Loucy (cell line): ENCODE results near the gene CFAP45.

Experiments used
- H2AFZ ChIP-seq: fragments of 200-600 bp; sonication (generic); 2 replicates; pipeline ENCODE4 v1.6.0; 2016; ENCODE audit warnings: antibody characterized with exemption, mild to moderate bottlenecking, low read length, moderate library complexity
- H3F3A ChIP-seq: fragments of 200-600 bp; 2 replicates; pipeline ENCODE4 v1.6.0; 2016; ENCODE audit warnings: antibody characterized with exemption, low read depth, mild to moderate bottlenecking
- H3K27me3 ChIP-seq: fragments of 200-600 bp; sonication (generic); 2 replicates; pipeline ENCODE4 v1.6.1; 2014; ENCODE audit warnings: low read length, mild to moderate bottlenecking; ENCODE audit not compliant: insufficient read depth, poor library complexity, severe bottlenecking
- H3K36me3 ChIP-seq: fragments of 200-600 bp; sonication (generic); 2 replicates; pipeline ENCODE4 v1.6.1; 2016; ENCODE audit warnings: low read length; ENCODE audit not compliant: insufficient read depth
- H3K4me1 ChIP-seq: fragments of 200-600 bp; sonication (generic); 2 replicates; pipeline ENCODE4 v1.5.1; 2014; ENCODE audit warnings: low read length, mild to moderate bottlenecking; ENCODE audit not compliant: insufficient read depth, poor library complexity, severe bottlenecking
- H3K4me2 ChIP-seq: fragments of 200-600 bp; sonication (generic); 2 replicates; pipeline ENCODE4 v1.6.0; 2014; ENCODE audit warnings: antibody characterized with exemption, low read length, low read depth, mild to moderate bottlenecking; ENCODE audit not compliant: poor library complexity, severe bottlenecking
- H3K4me3 ChIP-seq: fragments of 200-600 bp; sonication (generic); 2 replicates; pipeline ENCODE4 v1.5.1; 2014; ENCODE audit warnings: low read length, mild to moderate bottlenecking, mixed read lengths; ENCODE audit not compliant: poor library complexity, severe bottlenecking
- H3K79me2 ChIP-seq: fragments of 200-600 bp; sonication (generic); 2 replicates; pipeline ENCODE4 v1.6.1; 2014; ENCODE audit warnings: low read length; ENCODE audit not compliant: insufficient read depth
- H3K9ac ChIP-seq: fragments of 200-600 bp; sonication (generic); 2 replicates; pipeline ENCODE4 v1.6.0; 2014; ENCODE audit warnings: mild to moderate bottlenecking, low read depth, low read length, moderate library complexity; ENCODE audit not compliant: poor library complexity, severe bottlenecking
- H3K9me2 ChIP-seq: fragments of 200-600 bp; sonication (generic); replicated peaks from 2 replicates; pipeline ENCODE4 v1.6.1; 2016; ENCODE audit warnings: low read depth, low read length, mixed read lengths
- H3K9me3 ChIP-seq: fragments of 200-600 bp; sonication (generic); 2 replicates; pipeline ENCODE4 v1.6.1; 2014; ENCODE audit warnings: mild to moderate bottlenecking, antibody characterized with exemption, low read length, low read depth; ENCODE audit not compliant: insufficient read depth
- H4K20me1 ChIP-seq: fragments of 200-600 bp; sonication (generic); 2 replicates; pipeline ENCODE4 v1.6.0; 2014; ENCODE audit warnings: antibody characterized with exemption, low read length, mild to moderate bottlenecking; ENCODE audit not compliant: insufficient read depth, poor library complexity, severe bottlenecking
- EZH2phosphoT487 ChIP-seq: fragments of 200-600 bp; IDR thresholded peaks from 2 replicates; pipeline ENCODE4 v1.6.1; 2018; ENCODE audit warnings: antibody characterized with exemption, mild to moderate bottlenecking, moderate library complexity, borderline replicate concordance
- TF ChIP-seq, protein P1 (sequence below): fragments of 200-600 bp; sonication (generic); conservative IDR thresholded peaks from 2 replicates; pipeline ENCODE4 v1.5.1; 2014; ENCODE audit warnings: mild to moderate bottlenecking, antibody characterized with exemption, low read length

CFAP45 gene

DNA sequence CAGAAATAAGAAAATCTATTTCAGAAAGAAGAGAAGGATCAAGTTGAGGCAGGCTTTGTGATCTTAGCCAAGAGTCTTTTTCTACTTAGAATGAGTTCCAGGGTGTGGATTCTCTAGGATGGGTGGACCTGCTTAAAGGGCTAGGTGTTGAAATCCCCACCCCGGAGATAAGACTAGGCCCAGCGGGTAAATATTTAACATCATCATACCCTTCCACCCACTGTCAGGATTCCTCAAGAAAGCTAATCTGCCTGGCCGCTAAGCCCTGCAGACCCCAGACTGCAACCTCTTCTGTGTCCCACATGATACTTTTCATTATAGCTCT lies 39.7 kb upstream of the CFAP45 start:
- H3K27me3 ChIP-seq: no peaks in the 10 kb centered on the region
- H3K9ac ChIP-seq: no peak overlapping the region
- no peak overlapping the region for H3K4me3 ChIP-seq
- no peaks in the 10 kb centered on the region for H4K20me1 ChIP-seq
- H3K79me2 ChIP-seq: no peaks in the 10 kb centered on the region
- no peak overlapping the region for H2AFZ ChIP-seq
- H3K9me3 ChIP-seq: no peaks in the 10 kb centered on the region
- no peak overlapping the region for H3K4me2 ChIP-seq
- TF ChIP-seq EZH2phosphoT487: no peak
- TF ChIP-seq, protein P1, sequence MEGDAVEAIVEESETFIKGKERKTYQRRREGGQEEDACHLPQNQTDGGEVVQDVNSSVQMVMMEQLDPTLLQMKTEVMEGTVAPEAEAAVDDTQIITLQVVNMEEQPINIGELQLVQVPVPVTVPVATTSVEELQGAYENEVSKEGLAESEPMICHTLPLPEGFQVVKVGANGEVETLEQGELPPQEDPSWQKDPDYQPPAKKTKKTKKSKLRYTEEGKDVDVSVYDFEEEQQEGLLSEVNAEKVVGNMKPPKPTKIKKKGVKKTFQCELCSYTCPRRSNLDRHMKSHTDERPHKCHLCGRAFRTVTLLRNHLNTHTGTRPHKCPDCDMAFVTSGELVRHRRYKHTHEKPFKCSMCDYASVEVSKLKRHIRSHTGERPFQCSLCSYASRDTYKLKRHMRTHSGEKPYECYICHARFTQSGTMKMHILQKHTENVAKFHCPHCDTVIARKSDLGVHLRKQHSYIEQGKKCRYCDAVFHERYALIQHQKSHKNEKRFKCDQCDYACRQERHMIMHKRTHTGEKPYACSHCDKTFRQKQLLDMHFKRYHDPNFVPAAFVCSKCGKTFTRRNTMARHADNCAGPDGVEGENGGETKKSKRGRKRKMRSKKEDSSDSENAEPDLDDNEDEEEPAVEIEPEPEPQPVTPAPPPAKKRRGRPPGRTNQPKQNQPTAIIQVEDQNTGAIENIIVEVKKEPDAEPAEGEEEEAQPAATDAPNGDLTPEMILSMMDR: no peak
- H3K36me3 ChIP-seq: no peaks in the 10 kb centered on the region
- no peaks in the 10 kb centered on the region for H3F3A ChIP-seq
- H3K9me2 ChIP-seq: no peaks in the 10 kb centered on the region
- H3K4me1 ChIP-seq: no peaks in the 10 kb centered on the region

DNA sequence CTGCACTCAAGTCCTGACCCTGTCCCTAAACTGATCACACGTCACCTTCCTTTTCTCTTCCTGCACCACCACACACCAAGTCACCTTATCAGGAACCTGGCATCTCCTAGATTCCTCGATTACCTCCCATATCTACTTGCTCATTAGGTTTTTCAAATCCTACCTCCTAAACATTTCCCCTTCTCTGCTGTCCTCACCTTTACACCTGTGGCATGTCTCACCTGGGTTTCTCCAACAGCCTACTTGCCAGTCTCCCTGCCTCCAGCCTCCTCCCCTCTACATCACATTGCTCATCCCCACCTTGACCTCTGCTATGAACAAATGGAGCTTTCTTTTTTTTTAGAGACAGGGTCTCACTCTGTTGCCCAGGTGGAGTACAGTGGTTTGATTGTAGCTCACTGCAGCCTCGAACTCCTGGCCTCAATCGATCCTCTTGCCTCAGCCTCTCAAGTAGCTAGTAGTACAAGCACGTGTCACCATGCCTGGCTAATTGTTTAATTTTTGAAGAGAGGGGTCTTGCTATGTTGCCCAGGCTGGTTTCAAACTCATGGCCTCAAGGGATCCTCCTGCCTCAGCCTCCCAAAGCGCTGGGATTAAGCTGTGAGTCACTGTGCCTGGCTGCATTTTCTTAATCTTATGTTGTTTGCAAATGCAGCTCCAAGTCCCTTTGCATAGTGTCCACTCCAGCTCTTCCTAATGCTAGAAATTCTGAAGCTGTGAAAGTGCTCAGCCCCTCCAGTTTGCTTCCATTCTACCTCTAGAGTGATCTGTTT lies 39.1 kb upstream of the CFAP45 start:
- no peak for TF ChIP-seq EZH2phosphoT487
- TF ChIP-seq, protein P1: no peak
- Histone ChIP-seq H3K4me1 (no peaks in the 10 kb centered on the region), H3K36me3 (no peaks in the 10 kb centered on the region), H3K79me2 (no peaks in the 10 kb centered on the region), H3F3A (no peaks in the 10 kb centered on the region), H3K4me3 (no peak overlapping the region), H4K20me1 (no peaks in the 10 kb centered on the region), H3K9ac (no peak overlapping the region), H3K9me3 (no peaks in the 10 kb centered on the region), H2AFZ (no peak overlapping the region), H3K4me2 (no peak overlapping the region), H3K27me3 (no peaks in the 10 kb centered on the region), H3K9me2 (no peaks in the 10 kb centered on the region)

DNA sequence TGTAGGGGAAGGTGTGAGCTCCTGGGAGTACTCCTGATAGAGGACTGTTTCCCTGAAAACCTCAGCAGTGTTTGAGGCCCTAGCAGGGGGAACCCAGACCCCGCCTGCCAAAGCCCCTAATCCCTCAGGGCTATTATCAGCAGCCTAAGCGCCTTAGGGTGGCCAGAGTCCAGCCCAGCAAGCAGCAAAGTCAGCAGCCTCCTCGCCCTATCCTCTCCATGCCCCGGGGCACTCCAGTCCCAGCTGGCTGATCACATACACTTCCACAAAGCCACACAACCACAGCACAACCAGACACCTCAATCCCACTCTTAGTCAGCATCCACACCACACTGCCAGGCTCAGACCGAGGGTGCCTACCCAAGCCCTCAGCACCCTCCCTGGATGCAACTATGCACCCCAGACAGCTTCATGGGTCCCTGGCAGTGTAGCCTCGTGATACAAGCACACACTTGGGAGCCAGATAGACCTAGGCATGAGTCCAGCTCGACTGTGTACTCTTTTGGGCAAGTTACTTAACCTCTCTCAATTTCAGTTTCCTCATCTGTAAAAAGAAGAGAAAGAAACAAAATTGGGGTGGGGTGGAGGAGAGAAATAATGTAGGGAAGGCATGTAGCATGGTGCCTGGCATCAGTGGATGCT lies 38.4 kb upstream of the CFAP45 start:
- Histone ChIP-seq H3F3A (no peaks in the 10 kb centered on the region), H3K79me2 (no peaks in the 10 kb centered on the region), H2AFZ (no peak overlapping the region), H3K4me3 (no peak overlapping the region), H3K9ac (no peak overlapping the region), H3K36me3 (no peaks in the 10 kb centered on the region), H3K27me3 (no peaks in the 10 kb centered on the region), H3K9me2 (no peaks in the 10 kb centered on the region), H3K4me1 (no peaks in the 10 kb centered on the region), H3K9me3 (no peaks in the 10 kb centered on the region), H3K4me2 (no peak overlapping the region), H4K20me1 (no peaks in the 10 kb centered on the region)
- TF ChIP-seq, protein P1: no peak
- no peak for TF ChIP-seq EZH2phosphoT487
